Muscle of leg (tissue), 11 donors: ENCODE results near the gene ANO1. TPM values are rescaled to one million over a fixed set of nuclear protein-coding genes. Genes with fewer than 3 reads are reported as not detected.

ENCODE experiments used
- DNase-seq: peaks from one replicate; pipeline ENCODE4 v3.0.0; 2013
- H3K27ac ChIP-seq: one replicate; pipeline ENCODE4 v1.5.1; 2013; ENCODE audit warnings: mild to moderate bottlenecking, low read length, control low read depth
- H3K27me3 ChIP-seq: one replicate; pipeline ENCODE4 v1.6.1; 2013; ENCODE audit warnings: low read length; ENCODE audit not compliant: control insufficient read depth, insufficient read depth
- H3K36me3 ChIP-seq: one replicate; pipeline ENCODE4 v1.6.1; 2013; ENCODE audit warnings: low read length; ENCODE audit not compliant: control insufficient read depth, insufficient read depth
- H3K4me1 ChIP-seq: one replicate; pipeline ENCODE4 v1.6.1; 2013; ENCODE audit warnings: low read length; ENCODE audit not compliant: control insufficient read depth, insufficient read depth
- H3K4me3 ChIP-seq: one replicate; pipeline ENCODE4 v1.5.1; 2013; ENCODE audit warnings: low read length, control low read depth
- H3K9me3 ChIP-seq: replicated peaks from 2 replicates; pipeline ENCODE4 v1.6.1; 2013; ENCODE audit warnings: low read depth, low read length; ENCODE audit not compliant: control insufficient read depth
- WGBS: methylation state at CpG from one replicate; pipeline ENCODE4 v1.1.5; 2013; ENCODE audit warnings: missing lambda C conversion rate; ENCODE audit not compliant: insufficient coverage; 5-methylcytosine and 5-hydroxymethylcytosine counted together
- polyA plus RNA-seq, 8 donors: library from polyadenylated mRNA; unstranded; fragments of 120-200 nt; gene quantifications; one replicate each; pipeline versions ENCODE4 v1.2.1 to v1.2.3, GENCODE V29; 2013; ENCODE audit warnings: inconsistent platforms in 1 of 8, low replicate concordance in 1 of 8; ENCODE audit not compliant: insufficient read length in 8 of 8, insufficient read depth in 1 of 8
- total RNA-seq: library from RNA; stranded (reverse); fragments of 120-200 nt; gene quantifications from one replicate; pipeline ENCODE4 v1.2.4, GENCODE V29; 2013

Gene ANO1
- total and polyA plus RNA-seq, 9 donors, result 5.1 to 15.4 (median 8.2) TPM

- 52% methylated on average over 27 of the region's 29 CpGs for WGBS
Measured at GRCh38 chr11:70111269-70112016, 33.3 kb downstream of the ANO1 start.

GRCh38 chr11:70112017-70112434 lies 33.9 kb downstream of the ANO1 start:
- Histone ChIP-seq H3K4me1 (peaks cover 47% of the 10 kb centered on the region), H3K9me3 (no peaks in the 10 kb centered on the region), H3K27ac (peak overlapping the region; percentile 89), H3K36me3 (no peaks in the 10 kb centered on the region), H3K4me3 (no peak overlapping the region), H3K27me3 (peaks cover 3% of the 10 kb centered on the region)
- peak; percentile 78 for DNase-seq
- WGBS, result 32% methylated on average over 3 of the region's 5 CpGs

More at GRCh38 chr11:70111269-70112016, 33.3 kb downstream of the ANO1 start:
- Histone ChIP-seq H3K27me3 (peaks cover 3% of the 10 kb centered on the region), H3K9me3 (no peaks in the 10 kb centered on the region), H3K27ac (peak overlapping the region; percentile 89), H3K36me3 (no peaks in the 10 kb centered on the region), H3K4me1 (peaks cover 47% of the 10 kb centered on the region), H3K4me3 (no peak overlapping the region)
- peak; percentile 64 for DNase-seq

- Histone ChIP-seq H3K27me3 (peaks cover 3% of the 10 kb centered on the region), H3K4me1 (peaks cover 38% of the 10 kb centered on the region), H3K36me3 (no peaks in the 10 kb centered on the region), H3K9me3 (no peaks in the 10 kb centered on the region), H3K27ac (no peak overlapping the region), H3K4me3 (no peak overlapping the region)
- WGBS, result 41% methylated on average over 4 of the region's 5 CpGs
- peak; percentile 69 for DNase-seq
Measured at GRCh38 chr11:70113801-70114200, 35.7 kb downstream of the ANO1 start.

GRCh38 chr11:70115778-70116177 lies 37.7 kb downstream of the ANO1 start:
- WGBS, result 89% methylated on average over 6 of the region's 8 CpGs
- no peak overlapping the region for H3K27ac ChIP-seq

GRCh38 chr11:70116386-70117065 lies 38.4 kb downstream of the ANO1 start:
- WGBS, result 82% methylated on average over 13 of the region's 19 CpGs
- Histone ChIP-seq H3K27me3 (peaks cover 2% of the 10 kb centered on the region), H3K4me3 (no peak overlapping the region), H3K4me1 (peaks cover 18% of the 10 kb centered on the region), H3K36me3 (no peaks in the 10 kb centered on the region), H3K9me3 (no peaks in the 10 kb centered on the region), H3K27ac (no peak overlapping the region)
- no peak for DNase-seq

More at GRCh38 chr11:70115778-70116177, 37.7 kb downstream of the ANO1 start:
- no peak for DNase-seq
- Histone ChIP-seq H3K4me3 (no peak overlapping the region), H3K9me3 (no peaks in the 10 kb centered on the region), H3K4me1 (peaks cover 25% of the 10 kb centered on the region), H3K36me3 (no peaks in the 10 kb centered on the region), H3K27me3 (peaks cover 2% of the 10 kb centered on the region)

GRCh38 chr11:70117567-70118145 lies 39.5 kb downstream of the ANO1 start:
- DNase-seq, result peak; percentile 52
- H3K27me3 ChIP-seq, result peaks cover 2% of the 10 kb centered on the region
- WGBS, result 63% methylated on average over 6 of the region's 7 CpGs
- no peak overlapping the region for H3K27ac ChIP-seq
- no peak overlapping the region for H3K4me3 ChIP-seq
- peaks cover 9% of the 10 kb centered on the region for H3K4me1 ChIP-seq
- H3K9me3 ChIP-seq, result no peaks in the 10 kb centered on the region
- H3K36me3 ChIP-seq, result no peaks in the 10 kb centered on the region

GRCh38 chr11:70118642-70119041 lies 40.5 kb downstream of the ANO1 start:
- no peak overlapping the region for H3K4me3 ChIP-seq
- no peaks in the 10 kb centered on the region for H3K36me3 ChIP-seq
- no peak overlapping the region for H3K27ac ChIP-seq
- H3K27me3 ChIP-seq, result peaks cover 2% of the 10 kb centered on the region
- WGBS, result 100% methylated on average over 1 of the region's 1 CpG
- DNase-seq, result no peak
- H3K9me3 ChIP-seq, result no peaks in the 10 kb centered on the region
- peaks cover 5% of the 10 kb centered on the region for H3K4me1 ChIP-seq

- Histone ChIP-seq H3K4me1 (no peaks in the 10 kb centered on the region), H3K9me3 (no peaks in the 10 kb centered on the region), H3K27ac (no peak overlapping the region), H3K36me3 (no peaks in the 10 kb centered on the region), H3K4me3 (no peak overlapping the region), H3K27me3 (peaks cover 2% of the 10 kb centered on the region)
- 98% methylated on average over 2 of the region's 2 CpGs for WGBS
- no peak for DNase-seq
Measured at GRCh38 chr11:70119502-70119901, 41.4 kb downstream of the ANO1 start.

- H3K9me3 ChIP-seq, result no peaks in the 10 kb centered on the region
- H3K4me3 ChIP-seq, result no peak overlapping the region
- no peak for DNase-seq
- peaks cover 2% of the 10 kb centered on the region for H3K27me3 ChIP-seq
- 82% methylated on average over 8 of the region's 11 CpGs for WGBS
- no peak overlapping the region for H3K27ac ChIP-seq
- H3K36me3 ChIP-seq, result no peaks in the 10 kb centered on the region
- H3K4me1 ChIP-seq, result no peaks in the 10 kb centered on the region
Measured at GRCh38 chr11:70120674-70121073, 42.6 kb downstream of the ANO1 start.

GRCh38 chr11:70122490-70123198 lies 44.5 kb downstream of the ANO1 start:
- no peak overlapping the region for H3K27ac ChIP-seq
- no peaks in the 10 kb centered on the region for H3K36me3 ChIP-seq
- no peaks in the 10 kb centered on the region for H3K4me1 ChIP-seq
- H3K27me3 ChIP-seq, result peaks cover 2% of the 10 kb centered on the region
- DNase-seq, result no peak
- no peaks in the 10 kb centered on the region for H3K9me3 ChIP-seq
- 74% methylated on average over 3 of the region's 14 CpGs for WGBS
- H3K4me3 ChIP-seq, result no peak overlapping the region
